Smooth muscle cell of the brain vasculature (primary cell): Measurements from ENCODE around the gene SNAP23.
A peak's percentile ranks its signal among the peaks of the same experiment; 100 is the strongest.
"Not testable (repeated sequence)": the region's sequence is repeated elsewhere in the genome, so short reads cannot be mapped to it uniquely, and the experiment has no call there.

ENCODE experiments used
- DNase-seq: peaks from one replicate; pipeline ENCODE4 v3.0.0-alpha.2; 2012; ENCODE audit warnings: low read depth, low spot score

Gene SNAP23

DNA sequence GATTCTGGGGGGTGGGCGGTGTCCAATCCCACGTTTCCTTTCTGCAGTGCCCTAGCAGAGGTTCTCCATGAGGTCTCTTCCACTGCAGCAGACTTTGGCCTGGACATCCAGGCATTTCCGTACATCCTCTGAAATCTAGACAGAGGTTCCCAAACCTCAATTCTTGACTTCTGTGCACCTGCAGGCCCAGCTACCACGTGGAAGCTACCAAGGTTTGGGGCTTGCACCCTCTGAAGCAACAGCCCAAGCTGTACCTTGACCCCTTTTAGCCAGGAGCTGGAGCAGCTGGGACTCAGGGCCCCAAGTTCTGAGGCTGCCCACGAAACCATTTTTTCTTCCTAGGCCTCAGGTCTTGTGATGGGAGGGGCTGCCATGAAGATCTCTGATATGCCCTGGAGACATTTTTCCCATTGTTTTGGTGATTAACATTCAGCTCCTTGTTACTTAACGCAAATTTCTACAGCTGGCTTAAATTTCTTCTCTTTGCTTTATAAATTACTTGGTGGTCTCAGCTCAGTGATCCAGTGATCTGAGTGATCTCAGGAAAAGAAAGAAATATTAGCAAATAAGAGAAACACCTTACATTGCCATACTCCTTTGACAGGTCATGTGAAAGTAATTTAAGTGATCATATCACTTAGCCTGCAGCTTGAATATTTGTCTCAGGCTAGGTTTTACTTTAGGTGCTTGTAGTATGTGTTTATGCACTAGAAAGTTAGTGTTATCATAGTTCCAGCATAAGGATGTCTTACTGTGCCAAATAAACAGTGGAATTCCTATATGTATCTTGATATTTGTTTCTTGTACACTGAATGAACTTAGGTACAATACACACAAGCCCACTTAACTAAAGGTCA lies 3.0 kb downstream of the SNAP23 start:
- no peak for DNase-seq

DNA sequence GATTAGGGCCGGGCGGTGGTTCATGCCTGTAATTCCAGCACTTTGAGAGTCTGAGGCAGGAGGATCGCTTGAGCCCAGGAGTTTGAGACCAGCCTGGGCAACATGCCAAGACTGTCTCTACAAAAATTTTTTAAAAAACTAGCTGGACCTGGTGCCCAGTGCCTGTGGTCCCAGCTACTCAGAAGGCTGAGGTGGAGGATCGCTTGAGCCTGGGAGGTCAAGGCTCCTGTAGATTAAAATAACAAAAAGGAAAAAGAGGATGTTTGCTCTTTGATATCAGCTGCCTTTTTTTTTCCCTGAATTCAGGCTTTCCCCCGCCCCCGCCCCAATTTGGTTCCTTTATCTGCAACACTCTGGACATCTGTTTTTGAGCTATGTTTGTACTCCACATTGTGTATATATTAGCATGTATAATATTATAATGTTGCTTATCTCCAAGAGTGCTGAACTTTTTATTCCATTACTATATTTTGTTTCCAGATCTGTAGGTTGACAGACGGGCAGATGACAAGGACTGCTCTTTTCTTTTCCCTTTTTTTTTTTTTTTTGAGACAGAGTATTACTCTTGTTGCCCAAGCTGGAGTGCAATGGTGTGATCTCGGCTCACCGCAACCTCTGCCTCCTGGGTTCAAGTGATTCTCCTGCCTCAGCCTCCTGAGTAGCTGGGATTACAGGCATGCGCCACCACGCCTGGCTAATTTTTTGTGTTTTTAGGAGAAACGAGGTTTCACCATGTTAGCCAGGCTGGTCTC lies 4.6 kb downstream of the SNAP23 start:
- no peak for DNase-seq

DNA sequence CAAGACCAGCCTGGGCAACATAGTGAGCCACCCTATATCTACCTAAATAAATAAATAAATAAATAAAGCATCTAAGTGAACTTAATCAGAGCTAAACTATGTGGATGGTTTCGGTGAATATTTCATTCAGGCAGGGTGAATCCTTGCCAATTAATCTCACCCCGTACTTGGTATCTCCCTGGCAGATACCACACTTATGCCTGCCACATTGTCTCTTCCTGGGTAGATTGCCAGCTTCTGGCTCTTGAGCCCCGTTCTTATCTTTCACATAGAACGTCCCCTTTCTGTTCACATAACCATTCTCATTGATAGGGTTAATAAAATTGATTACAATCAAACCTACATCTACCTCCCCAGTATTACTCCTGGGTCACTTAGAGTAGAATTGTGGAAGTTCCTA lies 7.0 kb downstream of the SNAP23 start:
- DNase-seq = no peak

DNA sequence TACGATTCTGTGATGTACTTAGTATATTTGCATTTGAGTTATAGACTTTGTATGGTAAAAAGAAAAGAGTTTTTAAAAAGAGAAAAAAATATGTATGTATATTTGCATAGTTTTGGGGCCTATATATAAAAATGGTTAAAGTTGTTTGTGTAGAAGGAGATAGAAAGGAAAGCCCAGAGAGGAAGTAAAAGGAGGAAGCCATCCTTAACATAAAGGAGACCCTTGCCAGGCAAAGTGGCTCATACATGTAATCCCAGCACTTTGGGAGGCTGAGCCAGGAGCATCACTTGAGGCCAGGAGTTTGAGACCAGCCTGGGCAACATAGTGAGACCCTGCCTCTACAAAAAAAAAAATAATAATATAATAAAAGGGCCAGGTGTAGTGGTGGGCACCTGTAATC lies 8.4 kb downstream of the SNAP23 start:
- DNase-seq = no peak

DNA sequence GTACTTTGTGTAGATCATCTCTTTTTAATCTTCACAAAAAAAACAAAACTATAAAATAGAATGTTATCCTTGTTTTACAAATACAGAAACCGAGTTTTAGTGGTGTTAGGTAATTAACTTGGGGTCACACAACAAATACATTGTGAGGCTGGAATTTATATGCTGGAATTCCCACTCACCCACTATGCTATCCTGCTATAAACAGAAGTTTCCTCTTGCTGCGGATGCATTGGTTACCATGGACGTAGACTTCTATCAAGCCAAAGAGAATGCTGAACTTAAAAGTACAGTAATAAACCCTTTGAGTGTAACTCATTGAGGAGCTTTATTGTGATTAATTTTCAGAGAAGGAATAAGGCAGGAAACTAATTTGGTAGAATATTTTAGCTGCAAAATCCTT lies 9.2 kb downstream of the SNAP23 start:
- DNase-seq = no peak

DNA sequence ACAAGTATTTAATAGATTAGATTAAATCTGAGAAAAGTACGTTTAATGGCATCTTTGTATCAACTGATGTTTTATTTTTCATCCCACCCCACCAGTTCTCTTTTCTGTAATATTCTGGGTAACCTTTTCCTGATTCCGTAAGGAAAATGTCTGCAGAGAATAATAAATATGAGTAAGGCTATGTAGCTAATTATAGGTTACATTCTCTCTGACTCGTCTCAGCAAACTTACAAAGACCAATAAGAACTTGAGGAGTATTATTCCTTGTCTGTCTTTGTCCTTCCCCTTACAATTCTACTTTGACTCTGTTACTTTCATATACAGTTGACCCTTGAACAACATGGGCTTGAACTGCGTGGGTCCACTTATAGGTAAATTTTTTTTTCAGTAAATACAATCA lies 12.1 kb downstream of the SNAP23 start:
- no peak for DNase-seq

DNA sequence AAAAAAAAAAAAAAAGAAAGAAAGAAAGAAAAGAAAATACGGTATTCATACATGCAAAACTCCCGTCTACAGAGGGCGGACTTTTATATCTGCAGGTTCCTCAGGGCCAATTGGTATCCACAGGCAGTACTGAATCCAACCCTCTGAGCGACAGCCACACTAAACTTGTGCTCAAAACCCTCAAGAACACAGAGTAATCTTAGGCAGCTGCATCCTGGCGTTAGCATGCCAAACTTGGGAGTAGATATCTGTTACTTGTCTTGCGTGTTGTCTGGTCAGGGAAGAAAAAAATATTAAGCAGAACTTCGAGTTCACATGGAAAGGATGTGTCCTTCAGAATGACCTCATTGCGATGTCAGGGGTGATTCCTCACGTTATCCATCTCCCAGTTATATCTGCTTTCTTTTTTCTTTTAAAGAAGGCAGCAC lies 12.8 kb downstream of the SNAP23 start:
- no peak for DNase-seq

DNA sequence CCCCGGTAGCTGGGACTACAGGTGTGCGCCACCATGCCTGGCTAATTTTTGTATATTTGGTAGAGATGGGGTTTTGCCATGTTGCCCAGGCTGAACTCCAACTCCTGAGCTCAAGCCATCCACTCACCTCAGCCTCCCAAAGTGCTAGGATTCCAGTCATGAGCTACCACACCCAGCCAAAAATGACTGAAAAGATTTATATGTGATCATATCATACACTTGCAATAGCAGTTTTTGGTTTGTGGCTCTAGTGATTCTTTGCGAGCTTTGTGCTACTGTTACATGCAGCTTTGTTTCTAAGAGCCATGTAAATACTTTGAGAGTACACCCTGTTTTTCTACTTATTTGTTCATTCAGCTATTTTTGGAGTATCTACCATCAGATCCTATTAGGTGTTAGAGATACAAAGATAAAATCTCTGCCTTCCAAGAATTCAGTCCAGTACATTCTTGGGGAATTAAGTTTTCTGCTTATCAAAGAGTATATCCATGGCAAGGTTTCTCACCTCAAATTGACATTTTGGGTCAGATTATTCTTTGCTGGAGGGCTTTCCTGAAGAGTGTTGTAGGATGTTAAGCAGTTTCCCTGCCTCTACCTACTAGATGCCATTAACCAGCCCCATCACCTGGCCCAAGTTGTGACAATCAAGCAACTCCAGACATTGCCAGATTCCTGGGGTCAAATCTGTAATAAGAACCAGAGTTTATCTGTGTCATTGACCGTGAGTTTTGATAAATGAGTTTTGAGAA lies 15.0 kb downstream of the SNAP23 start:
- DNase-seq = no peak

DNA sequence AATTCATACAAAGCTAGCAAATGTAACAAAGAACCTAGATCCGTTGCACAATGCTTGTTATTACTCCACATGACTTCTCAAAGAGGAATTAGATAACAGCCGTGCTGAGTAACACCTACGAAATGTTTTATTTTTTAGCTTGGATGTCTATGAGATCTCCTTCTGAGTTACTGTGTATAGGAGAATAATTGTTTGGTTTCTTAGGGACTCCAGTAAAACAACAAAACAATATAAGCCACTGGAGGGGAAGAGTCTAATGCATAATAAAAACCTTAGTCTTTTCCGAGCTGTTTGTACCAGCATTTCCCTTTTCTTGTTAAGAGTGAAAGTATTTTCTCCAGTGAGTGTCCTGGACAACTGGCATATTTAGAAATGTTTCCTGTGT lies 15.6 kb downstream of the SNAP23 start:
- no peak for DNase-seq

DNA sequence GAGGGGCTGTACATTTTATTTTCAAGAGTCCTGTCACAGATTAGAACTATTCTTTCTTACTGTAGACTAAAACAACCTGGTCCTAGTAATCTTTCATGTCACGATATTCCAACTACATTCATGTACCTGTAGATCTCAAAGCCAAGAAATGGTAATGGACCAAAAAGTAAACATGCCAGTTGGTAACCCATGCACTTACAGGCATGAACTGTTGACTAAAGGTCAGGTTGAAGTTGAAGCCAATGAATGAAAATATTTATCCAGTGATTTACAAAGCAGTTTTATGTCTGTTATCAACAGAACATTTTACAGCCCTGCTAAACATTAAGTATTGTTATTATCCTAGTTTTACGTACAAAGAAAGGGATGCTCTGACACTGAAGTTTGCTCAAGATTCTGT lies 27.9 kb downstream of the SNAP23 start:
- DNase-seq = no peak

DNA sequence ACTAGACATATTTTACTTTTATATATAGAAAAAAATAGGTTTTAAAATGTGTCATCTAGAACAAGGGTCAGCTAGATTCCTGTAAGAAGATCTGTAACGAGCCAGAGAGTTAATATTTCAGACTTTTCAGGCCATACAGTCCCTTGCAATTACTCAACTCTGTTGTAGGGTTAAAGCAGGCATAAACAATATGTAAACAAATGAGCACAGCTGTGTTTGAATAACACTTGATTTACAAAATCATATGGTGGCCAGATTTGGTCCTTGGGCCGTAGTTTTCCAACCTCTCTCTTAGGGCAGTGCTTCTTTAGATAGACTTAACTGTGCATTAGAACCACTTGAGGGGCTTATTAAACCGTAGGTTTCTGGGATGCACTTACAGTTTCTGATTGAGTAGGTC lies 33.5 kb downstream of the SNAP23 start:
- no peak for DNase-seq

DNA sequence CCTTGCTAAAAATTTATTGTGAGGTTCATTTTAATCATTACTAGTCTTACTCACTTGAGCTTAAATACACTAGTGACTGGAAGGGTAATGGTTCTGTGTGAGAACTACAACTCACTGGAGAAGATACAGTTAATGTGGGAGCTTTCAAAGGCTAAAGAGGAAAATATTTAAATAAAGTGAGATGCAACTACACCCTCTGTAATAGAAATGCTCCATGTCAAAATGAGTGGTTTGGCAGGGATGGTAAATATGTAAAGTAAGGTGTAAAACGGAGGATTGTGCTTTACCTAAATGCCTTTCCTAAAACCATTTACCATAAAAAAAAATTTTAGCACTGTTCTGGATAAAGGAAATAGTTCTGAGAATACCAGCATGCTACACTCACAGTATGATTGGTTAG lies 37.8 kb downstream of the SNAP23 start:
- DNase-seq = no peak

DNA sequence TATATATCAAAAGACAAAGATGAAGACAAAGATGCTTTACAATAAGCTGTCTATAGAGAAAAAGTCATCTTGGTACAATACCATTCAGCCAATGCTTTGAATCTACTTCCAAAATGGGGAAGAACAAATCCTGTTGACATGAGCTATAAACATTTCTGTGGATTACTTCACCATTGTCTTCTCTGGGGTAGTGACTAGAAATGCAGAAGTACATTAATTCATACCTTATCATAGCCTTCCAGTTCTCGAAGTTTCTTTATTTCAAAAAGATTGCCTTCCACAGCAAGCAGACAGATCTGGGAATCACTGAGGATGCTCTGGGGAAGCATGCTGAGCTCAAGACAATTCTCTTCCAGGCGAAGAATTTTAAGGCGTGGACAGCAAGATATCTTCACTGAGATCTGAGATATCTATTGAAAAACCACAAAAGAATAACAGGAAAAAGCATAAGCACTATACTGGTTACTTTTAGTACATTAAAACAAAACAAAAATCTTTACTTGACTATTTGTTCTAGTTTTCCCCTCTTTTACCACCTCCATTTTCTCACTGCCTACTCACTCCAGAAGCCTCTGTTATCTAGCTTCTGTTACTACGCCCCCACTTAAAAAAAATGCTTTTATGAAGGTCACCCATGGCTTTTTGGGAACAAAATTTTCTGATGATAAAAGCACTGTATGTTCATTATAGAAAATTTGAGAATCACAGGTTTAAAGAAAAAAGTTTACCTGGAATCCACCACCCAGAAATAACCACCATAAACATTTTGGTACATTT lies 49.6 kb downstream of the SNAP23 start:
- no peak for DNase-seq

DNA sequence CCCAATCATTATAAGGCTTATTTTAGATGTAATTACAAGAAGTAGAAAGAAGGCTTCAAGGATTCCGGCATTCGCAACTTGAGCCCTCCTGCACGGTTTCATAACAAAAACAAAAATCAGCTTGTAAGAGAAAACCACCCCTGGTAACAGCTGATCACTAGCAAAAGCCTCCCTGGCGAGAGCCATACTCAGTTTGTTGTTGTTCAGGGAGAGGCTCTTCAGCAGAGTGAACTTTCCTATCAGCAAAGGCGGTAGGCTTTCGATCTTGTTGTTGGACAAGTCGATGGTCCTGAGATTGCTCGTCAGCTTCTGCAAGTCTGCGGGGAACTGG lies 52.4 kb downstream of the SNAP23 start:
- DNase-seq = peak; percentile 13

DNA sequence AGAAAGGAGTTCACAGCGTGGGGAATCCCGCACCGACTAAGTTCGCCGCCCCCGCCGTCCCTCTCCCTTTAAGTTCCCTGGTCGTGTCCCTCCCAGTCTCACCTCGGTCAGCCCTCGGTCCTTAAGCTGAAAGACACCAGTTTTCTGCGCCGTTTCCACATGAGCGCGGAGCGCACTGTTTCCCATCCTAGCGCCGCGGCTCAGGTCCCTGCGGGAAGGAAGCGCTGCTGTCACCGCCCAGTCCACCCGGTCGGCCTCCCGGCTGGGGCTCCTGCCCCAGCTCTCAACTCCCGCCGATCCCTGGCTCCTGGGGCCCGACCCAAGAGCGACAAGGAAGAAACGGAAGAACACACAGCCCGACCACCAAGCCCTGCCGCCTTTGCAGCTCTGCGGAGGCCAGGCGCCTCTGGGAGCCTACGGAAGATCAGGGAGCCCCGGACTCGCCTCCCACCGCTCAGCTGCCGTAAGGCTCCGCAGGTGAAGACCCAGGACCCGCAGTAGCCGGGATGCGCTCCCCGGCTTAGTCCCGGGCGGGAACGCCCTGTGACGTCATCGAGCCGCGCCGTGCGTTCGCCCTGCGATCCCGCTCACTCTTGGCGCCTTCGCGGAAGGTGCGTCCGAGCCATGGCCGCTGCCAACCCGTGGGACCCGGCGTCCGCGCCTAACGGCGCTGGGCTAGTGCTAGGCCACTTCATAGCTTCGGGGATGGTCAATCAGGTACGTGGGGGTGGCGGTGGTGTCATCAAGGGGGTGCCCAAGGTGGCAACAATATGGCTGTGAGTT lies 53.0 kb downstream of the SNAP23 start, which contains the start of the genes HAUS2 and LRRC57:
Gene HAUS2, plus strand, starts transcription at position 590 of the 783 bp plus-strand sequence. Its CDS starts 35 bp downstream, at position 625.
Gene LRRC57, minus strand, starts transcription at position 545 of the 783 bp plus-strand sequence. Its CDS starts 359 bp downstream, at position 186.
- DNase-seq = peak; percentile 31

DNA sequence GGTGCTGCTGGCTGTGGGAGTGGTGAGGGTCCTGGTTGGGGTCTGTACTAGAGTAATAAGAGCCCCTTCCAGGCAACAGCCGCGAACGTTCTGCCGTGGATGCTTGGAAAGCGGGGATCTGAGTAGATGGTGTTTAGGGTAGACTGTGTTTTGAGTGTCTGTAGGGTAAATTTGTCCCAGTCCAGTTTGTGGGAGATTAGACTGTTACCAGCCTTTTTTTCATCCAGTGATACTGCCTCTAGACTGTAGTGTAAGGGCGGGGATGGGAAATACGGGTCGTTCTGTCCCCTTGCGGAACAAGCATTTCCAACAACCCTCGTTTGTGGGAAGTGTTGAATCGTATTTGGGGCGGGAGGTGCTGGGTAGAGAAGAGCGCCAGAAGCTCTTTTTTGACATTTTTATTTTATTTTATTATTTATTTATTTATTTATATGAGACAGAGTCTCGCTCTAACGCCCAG lies 53.6 kb downstream of the SNAP23 start:
- DNase-seq = no peak

DNA sequence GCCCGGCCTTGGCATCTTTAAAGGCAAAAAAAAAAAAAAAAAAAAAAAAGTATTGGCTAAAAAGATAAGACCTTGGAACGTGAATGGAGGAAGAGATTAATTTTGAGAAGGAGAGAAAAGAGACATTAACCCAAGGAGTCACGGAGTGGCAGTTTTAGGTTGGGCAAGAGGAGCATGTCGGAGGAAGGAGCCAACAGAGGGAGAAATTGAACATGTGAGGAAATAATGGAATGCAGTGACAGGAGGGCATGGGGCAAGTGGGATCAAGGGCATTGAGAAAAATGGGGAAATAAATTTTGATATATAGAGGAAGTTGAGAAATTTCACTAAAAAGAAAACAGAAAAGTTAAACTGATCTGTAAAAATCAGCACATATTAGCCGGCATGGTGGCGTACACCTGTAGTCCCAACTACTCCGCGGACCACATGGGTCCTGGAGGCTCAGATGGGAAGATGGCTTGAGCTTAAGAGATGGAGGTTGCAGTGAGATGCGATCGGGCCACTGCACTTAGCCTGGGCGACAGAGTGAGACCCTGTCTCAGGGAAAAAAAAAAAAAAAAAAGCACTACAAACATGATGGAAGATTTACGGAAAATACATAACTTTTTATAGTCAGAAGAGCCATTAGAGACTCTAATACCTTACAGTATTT lies 54.4 kb downstream of the SNAP23 start:
- DNase-seq = no peak

DNA sequence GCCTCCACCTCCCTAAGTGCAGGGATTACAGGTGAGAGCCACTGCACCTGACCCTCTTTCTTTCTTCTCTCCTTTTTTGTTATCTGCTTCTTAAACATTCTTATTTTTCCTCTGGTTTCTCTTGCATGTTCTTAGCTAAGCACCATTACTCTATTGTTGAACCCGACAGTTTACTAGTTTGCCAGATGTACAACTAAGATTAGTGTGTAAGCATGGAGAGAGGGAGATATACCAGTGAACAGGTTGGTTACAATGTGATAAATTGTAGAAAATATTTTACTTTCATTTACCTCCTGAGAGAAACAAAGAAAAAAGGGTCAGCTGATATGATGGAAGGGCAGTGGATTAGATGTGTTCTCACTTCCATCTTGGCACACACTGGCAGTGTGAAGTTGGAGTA lies 58.1 kb downstream of the SNAP23 start:
- DNase-seq = no peak

DNA sequence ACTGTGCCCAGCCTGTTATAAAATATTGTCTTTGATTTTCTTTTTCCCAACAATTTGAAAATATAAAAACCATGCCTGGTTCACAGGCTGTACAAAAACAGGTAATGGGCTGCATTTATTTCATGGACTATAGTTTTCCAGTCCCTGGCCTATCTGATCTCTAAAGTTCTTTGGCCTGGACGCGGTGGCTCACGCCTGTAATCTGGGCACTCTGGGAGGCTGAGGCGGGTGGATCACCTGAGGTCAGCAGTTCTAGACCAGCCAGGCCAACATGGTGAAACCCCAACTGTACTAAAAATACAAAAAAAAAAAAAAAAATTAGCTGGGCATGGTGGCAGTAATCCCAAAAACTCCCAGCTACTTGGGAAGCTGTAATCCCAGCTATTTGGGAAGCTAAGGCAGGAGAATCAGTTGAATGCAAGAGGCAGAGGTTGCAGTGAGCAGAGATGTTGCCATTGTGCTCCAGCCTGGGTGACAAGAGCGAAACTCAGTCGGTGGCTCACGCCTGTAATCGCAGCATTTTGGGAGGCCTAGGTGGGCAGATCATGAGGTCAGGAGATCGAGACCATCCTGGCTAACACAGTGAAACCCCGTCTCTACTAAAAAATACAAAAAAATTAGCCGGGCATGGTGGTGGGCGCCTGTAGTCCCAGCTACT lies 61.2 kb downstream of the SNAP23 start:
- not testable (repeated sequence) for DNase-seq
